ENCODE measurements around the gene CABYR. TPM values are rescaled to one million over a fixed set of nuclear protein-coding genes. Genes with fewer than 3 reads are reported as not detected.

CABYR gene
- total and polyA plus RNA-seq, 12 donors: 0.19 to 0.68 (median 0.47) TPM; not detected in 6

DNA sequence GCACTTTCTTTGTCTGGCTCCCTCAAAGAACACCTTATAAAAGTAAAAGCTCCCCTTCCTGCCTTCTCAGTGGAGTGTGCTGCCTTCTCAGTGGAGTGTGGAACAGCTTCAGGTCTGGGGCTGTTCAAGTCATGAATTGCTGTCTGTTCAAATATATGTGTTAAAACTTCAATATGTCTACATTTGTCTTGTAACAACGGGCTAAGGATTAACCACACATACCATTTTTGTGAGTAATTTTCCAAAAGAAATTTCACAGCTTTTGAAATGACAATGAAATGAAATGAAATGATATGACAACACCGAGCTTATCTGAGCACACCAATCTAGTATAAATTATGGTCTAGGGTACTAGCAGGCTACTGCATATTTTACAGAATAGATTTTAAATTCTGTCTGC lies 42.9 kb downstream of the CABYR start:
- Histone ChIP-seq H3K27me3 (no peaks in the 10 kb centered on the region), H3K4me1 (peaks cover 0 to 10% (median 3%) of the 10 kb centered on the region in 9 donors), H3K36me3 (peaks cover 0 to 70% (median 0%) of the 10 kb centered on the region in 9 donors), H3K4me3 (no peak overlapping the region), H3K9me3 (no peaks in the 10 kb centered on the region), H3K27ac (no peak overlapping the region)
- TF ChIP-seq, protein P1, sequence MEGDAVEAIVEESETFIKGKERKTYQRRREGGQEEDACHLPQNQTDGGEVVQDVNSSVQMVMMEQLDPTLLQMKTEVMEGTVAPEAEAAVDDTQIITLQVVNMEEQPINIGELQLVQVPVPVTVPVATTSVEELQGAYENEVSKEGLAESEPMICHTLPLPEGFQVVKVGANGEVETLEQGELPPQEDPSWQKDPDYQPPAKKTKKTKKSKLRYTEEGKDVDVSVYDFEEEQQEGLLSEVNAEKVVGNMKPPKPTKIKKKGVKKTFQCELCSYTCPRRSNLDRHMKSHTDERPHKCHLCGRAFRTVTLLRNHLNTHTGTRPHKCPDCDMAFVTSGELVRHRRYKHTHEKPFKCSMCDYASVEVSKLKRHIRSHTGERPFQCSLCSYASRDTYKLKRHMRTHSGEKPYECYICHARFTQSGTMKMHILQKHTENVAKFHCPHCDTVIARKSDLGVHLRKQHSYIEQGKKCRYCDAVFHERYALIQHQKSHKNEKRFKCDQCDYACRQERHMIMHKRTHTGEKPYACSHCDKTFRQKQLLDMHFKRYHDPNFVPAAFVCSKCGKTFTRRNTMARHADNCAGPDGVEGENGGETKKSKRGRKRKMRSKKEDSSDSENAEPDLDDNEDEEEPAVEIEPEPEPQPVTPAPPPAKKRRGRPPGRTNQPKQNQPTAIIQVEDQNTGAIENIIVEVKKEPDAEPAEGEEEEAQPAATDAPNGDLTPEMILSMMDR (IDR thresholded peaks at IDR 0.05): no peak
- no peak for ATAC-seq
- DNase-seq: no peak
- WGBS, 2 donors: 80 to 86% methylated on average over 2 of the region's 2 CpGs
- intact Hi-C loops (cut with DNase I): loop anchor here in 2 of 10 donors (10.0 kb wide), 3 partner anchors 83 to 233 kb away; no protein-coding TSS in a partner anchor

DNA sequence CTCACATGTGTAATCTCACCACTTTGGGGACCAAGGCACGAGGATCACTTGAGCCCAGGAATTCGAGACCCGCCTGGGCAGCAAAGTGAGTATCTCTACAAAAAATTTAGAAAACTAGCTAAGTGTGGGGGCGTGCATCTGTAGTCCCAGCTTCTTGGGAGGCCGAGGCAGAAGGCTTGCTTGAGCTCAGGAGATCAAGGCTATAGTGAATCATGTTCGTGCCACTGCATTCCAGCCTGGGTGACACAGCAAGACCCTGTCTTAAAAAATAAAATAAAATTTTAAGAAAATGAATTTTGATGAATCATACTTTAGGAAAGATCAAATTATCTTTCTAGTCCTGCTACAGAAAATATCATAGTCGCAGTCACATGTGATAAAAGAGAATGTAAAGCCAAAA lies 46.9 kb downstream of the CABYR start:
- no peaks in the 10 kb centered on the region for H3K9me3 ChIP-seq
- intact Hi-C loops (cut with DNase I): loop anchor here in 2 of 10 donors (10.0 kb wide), 3 partner anchors 79 to 229 kb away; no protein-coding TSS in a partner anchor
- TF ChIP-seq, protein P1 (IDR thresholded peaks at IDR 0.05): no peak
- H3K27ac ChIP-seq: no peak overlapping the region
- peaks cover 0 to 30% (median 0%) of the 10 kb centered on the region in 9 donors for H3K36me3 ChIP-seq
- DNase-seq (no peak), ATAC-seq (no peak)
- H3K4me3 ChIP-seq: no peak overlapping the region
- WGBS, 2 donors: 98% methylated on average over 7 of the region's 7 CpGs
- H3K27me3 ChIP-seq: no peaks in the 10 kb centered on the region
- peaks cover 0 to 33% (median 22%) of the 10 kb centered on the region in 9 donors for H3K4me1 ChIP-seq

DNA sequence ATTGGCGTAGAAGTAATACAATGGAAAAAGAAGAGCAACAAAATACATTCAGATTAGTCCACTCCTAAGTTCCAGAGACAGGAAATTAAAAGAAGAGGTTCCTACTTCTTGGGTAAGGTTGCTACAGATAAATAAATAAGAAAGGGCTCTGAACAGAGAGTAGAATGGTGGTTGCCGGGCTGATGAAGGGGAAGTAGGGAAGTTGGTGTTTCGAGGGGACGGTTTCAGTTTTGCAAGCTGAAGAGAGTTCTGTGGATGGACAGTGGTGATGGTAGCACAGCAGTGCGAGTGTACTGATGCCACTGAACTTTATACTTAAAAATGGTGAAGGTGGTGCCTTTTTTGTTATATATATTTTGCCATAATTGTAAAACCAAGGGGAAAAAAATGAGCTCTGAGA lies 48.2 kb downstream of the CABYR start:
- WGBS, 2 donors: 88 to 91% methylated on average over 5 of the region's 5 CpGs
- Histone ChIP-seq H3K4me3 (no peak overlapping the region), H3K27ac (no peak overlapping the region), H3K9me3 (no peaks in the 10 kb centered on the region), H3K4me1 (peaks cover 0 to 33% (median 25%) of the 10 kb centered on the region in 9 donors), H3K27me3 (no peaks in the 10 kb centered on the region), H3K36me3 (peaks cover 0 to 21% (median 0%) of the 10 kb centered on the region in 9 donors)
- ATAC-seq: no peak
- TF ChIP-seq, protein P1 (IDR thresholded peaks at IDR 0.05): no peak
- intact Hi-C loops (cut with DNase I): loop anchor here in 2 of 10 donors (10.0 kb wide), 3 partner anchors 78 to 228 kb away; no protein-coding TSS in a partner anchor
- DNase-seq: no peak

DNA sequence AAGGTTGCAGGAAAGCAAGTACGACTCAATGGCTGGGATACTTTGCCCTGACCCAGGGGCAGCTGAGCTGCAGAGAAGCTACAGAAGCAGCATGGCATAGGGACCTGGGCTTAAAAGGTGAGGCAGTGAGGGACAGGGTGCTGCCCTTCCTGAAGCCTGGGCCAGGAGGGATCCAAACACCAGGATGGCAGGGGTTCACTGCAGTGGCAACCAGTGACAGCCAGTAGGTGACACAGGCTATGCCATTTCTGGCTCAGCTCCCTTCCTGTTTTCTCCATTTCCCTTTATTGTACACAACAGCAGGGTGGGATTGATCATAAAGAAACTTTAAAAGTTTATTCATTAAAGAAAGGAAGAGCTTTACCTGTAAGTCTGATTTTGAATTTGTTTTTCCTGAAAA lies 48.8 kb downstream of the CABYR start:
- H3K4me1 ChIP-seq: peaks cover 0 to 33% (median 25%) of the 10 kb centered on the region in 9 donors
- H3K27me3 ChIP-seq: no peaks in the 10 kb centered on the region
- ATAC-seq (peak in 2 of 8 donors; percentile 40 to 49), DNase-seq (no peak)
- intact Hi-C loops (cut with DNase I): loop anchor here in 2 of 10 donors (10.0 kb wide), 3 partner anchors 77 to 227 kb away; no protein-coding TSS in a partner anchor
- H3K27ac ChIP-seq: no peak overlapping the region
- 71 to 87% methylated on average over 1 of the region's 1 CpG for WGBS, 2 donors
- no peak overlapping the region for H3K4me3 ChIP-seq
- H3K36me3 ChIP-seq: peaks cover 0 to 16% (median 0%) of the 10 kb centered on the region in 9 donors
- TF ChIP-seq, protein P1 (IDR thresholded peaks at IDR 0.05): no peak
- H3K9me3 ChIP-seq: no peaks in the 10 kb centered on the region

All from heart right ventricle (tissue), 16 donors.